ENCODE results near the gene SPIRE2. TPM values are rescaled to one million over a fixed set of nuclear protein-coding genes. Genes with fewer than 3 reads are reported as not detected.

Gene SPIRE2
- total and polyA plus RNA-seq, 9 of the 15 experiments (the other 6 are each of a cell fraction or from before 2014, with no cell fraction given) = 0.70 to 7.5 (median 4.6) TPM

DNA sequence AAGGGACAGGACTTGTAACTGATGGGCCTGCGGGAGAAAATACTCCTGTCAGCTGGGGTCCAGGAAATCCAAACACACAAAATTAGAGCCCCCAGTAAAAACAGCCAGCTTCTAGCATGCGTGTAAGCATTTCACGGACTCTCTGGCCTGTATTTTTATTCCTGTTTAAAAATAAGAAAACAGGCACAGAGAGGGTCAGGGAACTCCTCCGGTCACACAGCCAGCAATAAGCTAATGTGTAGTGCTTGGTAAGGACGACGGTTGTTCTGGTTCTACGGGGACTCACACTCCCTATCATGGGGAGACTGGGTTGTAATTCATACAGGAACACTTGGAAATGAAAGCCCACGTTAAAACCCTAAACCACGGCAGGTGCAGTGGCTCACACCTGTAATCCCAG lies 43.6 kb downstream of the SPIRE2 start:
- H3K9me1 ChIP-seq (ENCODE audit: control insufficient read depth, insufficient read depth, low read length) = no peaks in the 10 kb centered on the region
- ChIA-PET CTCF (ENCODE audit: low intra/inter-chr PET ratio) (no interaction called here), POLR2A (interaction anchor here (2.6 to 2.9 kb wide), 2 partner anchors 11 to 167 kb away, joined by 8 to 25 read pairs; no protein-coding TSS in a partner anchor)
- BruUV-seq (replicated peaks) = no TSS peak
- peak; percentile 61 for TF ChIP-seq ZFP36 (IDR thresholded peaks at IDR 0.05; ENCODE audit: low read depth, low read length, partially characterized antibody)
- TF ChIP-seq, protein P1, sequence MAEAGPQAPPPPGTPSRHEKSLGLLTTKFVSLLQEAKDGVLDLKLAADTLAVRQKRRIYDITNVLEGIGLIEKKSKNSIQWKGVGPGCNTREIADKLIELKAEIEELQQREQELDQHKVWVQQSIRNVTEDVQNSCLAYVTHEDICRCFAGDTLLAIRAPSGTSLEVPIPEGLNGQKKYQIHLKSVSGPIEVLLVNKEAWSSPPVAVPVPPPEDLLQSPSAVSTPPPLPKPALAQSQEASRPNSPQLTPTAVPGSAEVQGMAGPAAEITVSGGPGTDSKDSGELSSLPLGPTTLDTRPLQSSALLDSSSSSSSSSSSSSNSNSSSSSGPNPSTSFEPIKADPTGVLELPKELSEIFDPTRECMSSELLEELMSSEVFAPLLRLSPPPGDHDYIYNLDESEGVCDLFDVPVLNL (CRISPR knock-in tag; IDR thresholded peaks at IDR 0.05; ENCODE audit: low read depth) = no peak
- no peak for TF ChIP-seq FIP1L1 (IDR thresholded peaks at IDR 0.05; ENCODE audit: low read depth, low read length, poor library complexity, severe bottlenecking)
- TF ChIP-seq BCOR (IDR thresholded peaks at IDR 0.05) = peak; percentile 58; the same call in 1 of the 2 replicates
- peak; percentile 42 for TF ChIP-seq KDM5B (IDR thresholded peaks at IDR 0.05; ENCODE audit: insufficient replicate concordance, low read depth, low read length)
- TF ChIP-seq RBM25 (IDR thresholded peaks at IDR 0.05; ENCODE audit: low read depth, low read length, severe bottlenecking) = peak; percentile 45
- H3K27me3 ChIP-seq (ENCODE audit: control insufficient read depth in 2 of 2, insufficient read depth in 2 of 2, low read length in 2 of 2) = no peaks in the 10 kb centered on the region
- H3K27ac ChIP-seq (ENCODE audit: extremely low read depth, low read depth, low read length) = no peak overlapping the region
- 91% methylated on average over 9 of the region's 9 CpGs for WGBS (ENCODE audit: insufficient coverage, low coverage, missing lambda C conversion rate)
- DNase-seq (ENCODE audit: extremely low read depth in 1 of 4, low spot score in 3 of 4) (no peak), ATAC-seq (no peak), FAIRE-seq (peak; percentile 67)
- peaks cover 11 to 34% of the 10 kb centered on the region in 2 experiments for H3K4me1 ChIP-seq (replicated peaks in 1 of 2; ENCODE audit: control insufficient read depth in 2 of 2, insufficient read depth in 2 of 2, low read length in 2 of 2)
- H3K4me2 ChIP-seq (ENCODE audit: insufficient read depth, low read length) = no peak overlapping the region
- in situ Hi-C loops (cut with MboI) (loop anchor here (5.0 kb wide), 1 partner anchor 65 kb away; no protein-coding TSS in a partner anchor), intact Hi-C loops (cut with micrococcal nuclease) (no loop called here)
- H3K36me3 ChIP-seq (ENCODE audit: control insufficient read depth, insufficient read depth, low read length) = peaks cover 22% of the 10 kb centered on the region; the same call in 2 of the 3 replicates
- H3K79me2 ChIP-seq (ENCODE audit: control insufficient read depth, insufficient read depth, low read length) = peaks cover 37% of the 10 kb centered on the region
- H3K9me3 ChIP-seq (replicated peaks; ENCODE audit: control insufficient read depth, insufficient read depth, low read depth, low read length) = peaks cover 7% of the 10 kb centered on the region
- H2AFZ ChIP-seq (ENCODE audit: low read depth, low read length) = no peak overlapping the region
- H3K4me3 ChIP-seq = no peak overlapping the region
- H3K9ac ChIP-seq (ENCODE audit: insufficient read depth in 1 of 2, low read depth in 2 of 2, low read length in 2 of 2) = peak overlapping the region in 1 of 2 experiments; percentile 74; a peak in 1 of 4 replicates
- H4K20me1 ChIP-seq (replicated peaks; ENCODE audit: control insufficient read depth, insufficient read depth, low read length) = peaks cover 7% of the 10 kb centered on the region

Data from K562 (cell line).